NCI-H748 (cell line): ENCODE data around the gene HSPB7.
"Not testable (repeated sequence)": the region's sequence is repeated elsewhere in the genome, so short reads cannot be mapped to it uniquely, and the experiment has no call there.

ENCODE experiments used
- DNase-seq: peaks from one replicate; lab custom pipeline; 2025; ENCODE audit not compliant: unreplicated experiment; lab: John Stamatoyannopoulos, UW

The HSPB7 gene

DNA sequence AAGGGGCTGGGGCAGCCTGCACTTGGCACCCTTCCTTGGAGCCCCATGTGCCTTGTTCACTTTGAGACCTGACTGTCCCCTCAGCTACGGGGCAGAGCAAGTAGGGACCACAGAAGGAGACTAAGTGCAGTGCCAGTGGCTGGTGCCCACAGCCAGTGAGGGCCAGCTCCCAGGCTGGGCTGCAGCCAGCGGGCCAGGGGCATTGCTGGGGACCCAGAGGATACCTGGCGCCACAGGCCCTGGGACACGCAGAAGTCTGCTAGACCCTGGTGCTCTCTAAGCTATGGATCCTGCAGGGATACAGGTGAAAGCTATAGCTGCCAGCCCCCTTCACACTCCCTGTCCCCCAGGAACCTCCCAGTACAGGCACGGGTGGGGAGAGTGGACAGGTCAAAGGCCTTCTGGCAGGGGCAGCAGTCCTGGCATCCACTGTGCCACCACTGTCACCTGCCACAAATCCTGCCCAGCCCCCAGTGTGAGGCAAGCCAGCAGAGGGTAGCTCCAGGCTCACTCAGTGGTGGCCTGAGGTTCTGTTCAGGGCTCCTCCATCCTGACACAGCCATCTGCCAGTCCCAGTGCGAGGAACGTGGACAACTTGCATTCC is 5.3 kb upstream of the HSPB7 start:
- DNase-seq, result no peak

DNA sequence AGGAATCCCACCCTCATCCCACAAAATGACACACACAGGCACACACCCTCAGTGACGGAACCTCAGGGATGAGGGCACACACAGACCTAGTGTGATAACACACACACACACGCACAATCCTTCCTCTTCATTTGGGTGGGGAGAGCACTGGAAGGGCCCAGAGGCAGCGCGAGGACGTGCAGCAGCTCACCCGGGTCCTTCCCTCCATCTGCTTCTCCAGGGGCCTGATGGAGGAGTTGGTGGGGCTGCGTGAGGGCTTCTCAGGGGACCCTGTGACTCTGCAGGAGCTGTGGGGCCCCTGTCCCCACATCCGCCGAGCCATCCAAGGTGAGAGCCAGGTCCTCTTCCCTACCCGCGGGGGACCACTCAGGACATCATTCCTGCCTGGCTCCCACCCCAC is 4.5 kb upstream of the HSPB7 start:
- DNase-seq, result no peak

DNA sequence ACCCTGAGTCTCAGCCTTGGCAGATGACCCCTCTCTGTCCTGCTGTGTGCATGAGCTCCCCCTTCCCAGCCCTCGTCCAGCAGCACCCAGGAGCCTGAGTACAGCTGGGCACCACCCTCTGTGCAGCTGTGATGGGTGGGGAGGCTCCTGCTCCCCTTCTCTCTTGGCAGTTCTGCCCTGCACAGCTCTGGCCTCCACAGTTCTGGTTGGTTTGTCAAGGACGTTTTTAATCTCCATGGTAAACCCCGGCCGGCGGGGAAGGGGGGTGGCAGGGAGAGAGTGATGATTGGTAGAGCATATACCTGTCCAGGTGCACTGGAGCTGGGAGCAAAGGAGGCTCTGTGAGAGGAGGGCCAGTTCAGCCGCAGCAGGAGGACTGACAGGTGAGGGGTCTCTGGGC is 3.8 kb upstream of the HSPB7 start, which contains the start of gene CLCNKA:
Gene CLCNKA (plus strand): TSS at position 356 of the 400 bp plus-strand sequence. CDS start 584 bp downstream, outside the sequence.
- DNase-seq, result no peak

DNA sequence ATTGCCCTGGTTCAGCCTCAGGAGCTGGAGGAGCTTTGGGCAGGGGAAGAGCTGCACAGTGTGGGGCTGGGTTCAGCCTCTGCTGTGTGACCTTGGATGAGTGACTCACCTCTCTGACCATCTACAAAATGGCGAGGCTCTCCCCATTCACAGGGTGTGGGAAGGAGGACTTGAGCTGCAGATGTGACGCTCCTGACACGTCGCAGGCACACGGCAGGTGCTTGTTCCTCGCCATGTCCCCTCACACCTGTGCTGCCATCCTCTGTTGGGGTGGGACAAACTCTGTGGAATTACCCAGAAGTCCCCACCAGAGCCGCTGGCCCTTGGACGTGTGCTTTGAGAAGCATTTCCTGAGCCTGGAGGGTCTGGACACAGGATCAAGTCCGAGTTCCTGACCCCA is 3.0 kb upstream of the HSPB7 start:
- DNase-seq, result not testable (repeated sequence)

DNA sequence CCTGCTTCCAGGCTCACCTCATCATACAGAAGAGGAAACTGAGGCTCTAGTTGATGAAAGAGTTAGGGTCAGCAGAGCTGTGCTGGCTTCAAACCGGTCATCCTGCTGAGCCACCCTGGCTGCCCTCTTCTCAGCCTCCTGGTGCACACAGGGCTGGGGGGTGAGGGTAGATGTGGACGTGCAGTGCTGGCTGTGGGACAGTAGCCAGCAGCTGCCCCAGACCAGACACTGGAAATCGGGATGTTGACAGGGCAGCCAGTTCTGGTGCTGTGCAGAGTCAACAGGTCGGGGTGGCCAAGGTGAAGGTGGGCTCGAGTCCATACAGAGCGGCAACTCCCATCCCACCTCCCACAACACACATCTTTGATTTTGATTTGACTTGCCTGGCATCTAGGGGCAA is 2.5 kb upstream of the HSPB7 start:
- no peak for DNase-seq

DNA sequence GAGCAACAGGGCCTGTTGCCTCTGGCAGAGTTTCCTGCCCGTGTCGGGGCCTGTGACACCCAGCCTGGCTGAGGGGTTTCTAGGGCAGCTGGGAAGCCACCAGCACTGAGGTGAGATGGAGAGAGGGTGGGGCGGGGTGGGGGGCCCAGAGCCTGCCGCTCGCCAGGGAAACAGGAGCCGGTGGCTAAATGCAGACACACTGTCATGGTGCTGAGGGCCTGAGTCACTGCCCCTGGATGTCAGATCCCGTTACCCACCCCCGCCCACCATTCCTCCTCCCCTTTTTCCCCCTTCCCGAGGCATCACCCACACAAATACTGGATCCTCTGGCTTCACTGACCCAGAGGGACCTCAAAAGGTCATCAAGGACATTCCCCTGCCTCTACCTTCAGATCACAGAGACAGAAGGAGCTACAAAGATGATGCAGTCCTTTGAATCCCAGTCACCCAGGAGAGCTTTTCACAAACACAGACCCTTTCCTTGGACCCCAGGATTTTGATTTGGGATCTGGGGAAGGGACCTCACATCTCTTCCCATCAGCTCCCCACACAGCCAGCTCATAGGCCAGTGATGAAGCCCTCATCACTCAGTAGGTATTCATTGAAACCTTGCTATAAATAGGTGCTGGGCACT is 1.9 kb upstream of the HSPB7 start:
- DNase-seq, result no peak

DNA sequence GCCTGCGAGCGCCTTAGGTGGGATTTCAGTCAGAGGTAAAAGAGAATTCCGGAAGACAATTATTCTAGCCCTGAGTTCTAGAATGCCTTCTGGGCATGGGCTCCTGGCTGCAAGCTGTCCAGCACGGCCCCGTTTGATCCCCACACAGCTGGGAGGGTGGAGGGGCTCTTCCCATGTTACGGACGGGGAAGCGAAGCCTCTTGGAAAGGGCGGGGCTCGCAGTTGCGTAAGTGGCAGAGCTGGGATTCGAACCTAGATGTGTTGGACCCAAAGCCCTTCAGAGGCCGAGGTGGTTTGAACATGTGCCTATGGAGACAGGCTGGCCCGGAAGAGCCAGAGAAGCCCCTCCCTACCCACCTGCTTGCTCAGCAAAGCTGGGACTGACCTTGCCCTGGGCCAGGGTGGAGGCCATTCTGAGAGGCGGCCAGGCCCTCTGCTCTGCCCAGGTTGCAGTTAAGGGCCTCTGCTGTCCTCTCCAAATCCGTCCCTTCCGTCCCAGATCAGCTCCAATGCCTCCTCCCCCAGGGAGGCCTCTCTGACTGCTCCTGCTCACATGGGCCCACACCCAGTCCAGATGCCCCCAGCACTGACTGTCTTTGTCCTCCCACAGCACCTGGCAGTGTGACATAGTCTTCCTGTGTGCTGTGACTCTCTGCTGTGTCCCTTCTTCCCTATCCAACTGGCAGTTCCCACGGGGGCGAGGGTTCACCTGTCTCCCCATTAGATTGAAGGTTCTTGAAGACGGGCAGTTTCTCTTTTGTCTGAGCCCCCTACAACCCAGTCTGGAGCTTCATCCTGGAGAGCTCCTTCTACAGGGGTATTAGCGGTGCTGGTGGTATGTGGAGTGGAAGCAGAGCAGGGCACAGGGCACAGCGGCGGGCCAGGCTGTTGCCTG is 1.2 kb upstream of the HSPB7 start:
- DNase-seq, result no peak

DNA sequence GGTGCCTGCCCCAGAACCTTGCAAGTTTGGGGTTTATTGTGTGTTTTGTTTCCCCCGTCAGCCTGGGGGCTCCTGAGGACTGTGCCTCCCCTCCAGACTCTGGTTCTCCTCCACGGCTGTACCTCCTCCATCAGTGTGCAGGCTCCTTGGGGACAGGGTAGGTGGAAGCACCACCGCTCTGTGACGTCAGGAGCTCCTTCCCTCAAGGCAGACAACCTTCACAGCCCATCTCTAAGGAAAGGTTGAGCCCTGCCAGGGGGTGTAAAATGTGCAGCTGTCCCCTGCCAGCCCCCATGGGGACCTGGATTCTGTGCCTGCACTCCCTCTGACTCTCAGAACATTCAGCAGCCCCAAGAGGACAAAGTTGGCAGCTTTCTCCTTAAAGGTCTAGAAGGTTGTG is 465 bp upstream of the HSPB7 start:
- no peak for DNase-seq

DNA sequence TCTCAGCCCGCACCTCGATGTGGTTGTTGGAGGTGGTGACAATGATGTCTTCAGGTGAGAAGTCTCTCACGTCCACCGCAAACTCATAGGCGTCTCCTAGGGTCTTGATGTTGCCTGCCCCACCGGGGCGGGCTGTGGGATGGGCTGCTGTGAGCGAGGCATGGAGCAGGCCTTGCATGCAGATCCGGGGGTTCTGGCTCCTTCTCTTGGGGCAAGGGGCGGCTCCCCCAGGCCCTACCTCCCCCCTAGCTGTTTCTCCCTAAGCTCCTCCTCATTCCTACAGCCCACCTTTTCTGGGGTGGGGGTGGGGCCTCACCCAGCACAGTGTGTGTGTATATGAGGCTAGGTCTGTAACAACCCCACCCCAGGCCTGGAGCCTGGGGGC is 775 bp downstream of the HSPB7 start:
- no peak for DNase-seq

DNA sequence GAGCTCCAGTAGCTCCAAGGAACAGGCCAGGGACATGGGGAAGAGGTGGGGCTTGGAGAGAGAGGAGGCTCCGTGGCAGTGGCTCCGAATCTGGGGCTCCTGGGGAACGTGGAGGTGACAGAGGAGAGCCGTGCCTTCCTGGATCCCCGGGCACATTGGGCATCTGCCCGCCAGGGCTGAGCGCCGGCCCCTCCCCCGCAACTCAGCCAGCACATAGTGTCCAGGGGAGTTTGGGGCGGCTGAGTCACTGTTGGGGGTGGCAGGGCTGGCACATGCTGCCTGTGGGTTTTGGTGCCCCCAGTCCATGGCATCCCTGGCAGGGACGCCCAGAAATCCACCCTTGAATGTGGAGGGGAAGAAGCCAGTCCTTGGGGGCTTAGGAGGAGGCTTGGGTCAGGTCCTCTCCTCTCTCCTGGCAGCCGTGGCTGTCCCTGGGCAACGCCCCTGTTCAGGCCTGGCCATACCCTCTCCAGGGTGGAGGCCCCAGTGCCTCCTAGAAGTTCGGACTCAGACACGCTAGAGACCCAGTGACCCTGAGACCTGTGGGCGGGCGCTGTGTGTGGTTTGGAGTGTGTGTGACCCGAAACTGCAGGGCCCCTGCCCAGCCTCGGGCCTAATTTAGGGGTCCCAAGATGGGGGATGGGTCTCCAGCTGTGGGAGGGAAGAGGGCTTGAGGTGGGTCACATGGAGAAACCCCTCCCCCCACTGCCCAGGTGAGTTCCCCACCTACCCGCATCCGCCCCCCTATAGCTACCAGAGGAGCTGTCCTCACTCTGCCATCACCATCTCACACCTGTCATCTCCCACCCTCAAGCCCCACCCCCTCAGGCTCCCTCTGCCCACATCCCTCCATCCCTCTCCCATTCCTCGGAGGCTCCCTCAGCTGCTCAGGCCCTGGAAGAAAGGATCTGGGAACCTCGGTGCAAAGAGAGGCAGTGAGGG is 1.6 kb downstream of the HSPB7 start:
- no peak for DNase-seq

DNA sequence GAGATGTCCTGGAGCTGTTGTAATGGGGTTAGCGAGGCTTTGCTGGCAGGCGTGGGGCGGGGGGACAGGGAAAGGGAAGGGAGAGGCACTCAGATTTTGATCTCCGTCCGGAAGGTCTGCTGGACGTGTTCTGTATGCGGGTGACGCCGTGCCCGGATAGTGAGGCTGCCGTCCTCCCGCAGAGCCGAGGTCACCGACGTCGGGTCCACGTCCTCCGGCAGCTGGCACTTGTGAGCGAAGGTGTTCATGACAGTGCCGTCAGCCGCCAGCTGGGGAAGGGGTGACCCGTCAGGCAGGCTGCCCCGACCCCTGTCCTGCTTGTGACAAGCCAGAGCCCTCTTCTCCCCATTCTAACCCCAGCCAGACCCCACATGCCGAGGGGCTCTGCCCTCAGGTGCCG is 2.4 kb downstream of the HSPB7 start:
- DNase-seq, result no peak

DNA sequence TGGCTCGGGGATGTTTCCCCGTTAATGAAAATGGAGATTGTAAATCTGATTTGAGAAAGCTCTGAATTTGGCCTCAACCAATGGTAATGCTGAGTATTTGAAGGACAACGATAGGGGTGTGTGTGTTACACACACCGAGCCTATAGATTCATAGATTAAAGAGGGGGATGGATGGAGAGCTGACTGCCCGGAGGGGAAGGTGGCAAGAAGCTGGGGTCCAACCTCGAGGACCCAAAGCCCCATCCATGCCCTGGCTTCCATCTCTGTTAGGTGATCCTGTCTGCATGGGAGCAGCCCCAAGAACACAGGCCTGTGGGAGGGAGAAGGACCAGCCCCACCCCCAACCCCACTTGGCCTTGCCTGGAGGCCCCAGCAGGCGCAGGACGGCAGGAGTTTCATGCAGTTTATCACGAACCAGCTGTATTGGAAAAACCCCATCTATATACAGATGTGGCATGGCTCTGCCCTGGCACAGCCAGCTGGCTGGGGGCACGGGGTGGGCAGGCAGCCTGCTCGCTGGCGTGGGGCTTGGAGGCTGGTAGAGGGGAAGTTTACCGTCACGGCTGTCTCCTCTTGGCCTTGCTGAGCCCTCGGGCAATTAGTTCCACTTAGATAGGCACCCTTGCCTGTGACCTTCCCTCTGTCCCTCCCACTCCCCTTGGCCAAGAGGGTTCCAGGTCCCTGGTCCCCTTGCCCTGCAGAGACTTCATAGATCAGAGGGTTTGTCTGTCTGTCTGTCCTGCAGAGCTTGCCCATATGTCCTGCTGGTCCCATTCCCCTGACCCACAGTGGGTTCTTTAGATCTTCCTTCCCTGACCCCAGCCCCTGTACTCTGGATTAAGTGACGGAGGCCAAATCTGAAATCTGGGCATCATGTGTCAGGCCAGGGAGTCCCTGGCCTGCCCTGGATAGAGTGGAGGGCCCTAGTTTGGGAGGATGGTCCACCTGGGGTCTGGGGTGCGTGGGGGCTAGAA is 3.0 kb downstream of the HSPB7 start:
- DNase-seq, result no peak

DNA sequence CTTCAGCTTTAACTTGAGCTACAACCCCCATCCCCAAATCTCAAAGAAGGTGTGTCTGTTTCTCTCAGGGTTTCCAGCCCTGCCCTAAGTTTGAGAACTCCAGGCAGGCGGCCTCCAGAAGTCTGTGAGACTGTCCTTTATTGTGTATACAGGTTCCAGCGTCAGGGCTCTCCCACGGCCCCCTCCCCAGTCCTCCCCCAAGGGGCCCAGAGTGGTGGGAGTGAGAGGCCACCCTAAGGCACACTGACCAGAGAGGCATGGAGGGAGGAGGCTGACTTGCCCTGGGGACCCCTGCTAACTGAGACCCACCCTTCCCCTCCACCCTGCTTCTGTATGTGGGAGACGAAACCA is 4.0 kb downstream of the HSPB7 start:
- DNase-seq, result no peak

DNA sequence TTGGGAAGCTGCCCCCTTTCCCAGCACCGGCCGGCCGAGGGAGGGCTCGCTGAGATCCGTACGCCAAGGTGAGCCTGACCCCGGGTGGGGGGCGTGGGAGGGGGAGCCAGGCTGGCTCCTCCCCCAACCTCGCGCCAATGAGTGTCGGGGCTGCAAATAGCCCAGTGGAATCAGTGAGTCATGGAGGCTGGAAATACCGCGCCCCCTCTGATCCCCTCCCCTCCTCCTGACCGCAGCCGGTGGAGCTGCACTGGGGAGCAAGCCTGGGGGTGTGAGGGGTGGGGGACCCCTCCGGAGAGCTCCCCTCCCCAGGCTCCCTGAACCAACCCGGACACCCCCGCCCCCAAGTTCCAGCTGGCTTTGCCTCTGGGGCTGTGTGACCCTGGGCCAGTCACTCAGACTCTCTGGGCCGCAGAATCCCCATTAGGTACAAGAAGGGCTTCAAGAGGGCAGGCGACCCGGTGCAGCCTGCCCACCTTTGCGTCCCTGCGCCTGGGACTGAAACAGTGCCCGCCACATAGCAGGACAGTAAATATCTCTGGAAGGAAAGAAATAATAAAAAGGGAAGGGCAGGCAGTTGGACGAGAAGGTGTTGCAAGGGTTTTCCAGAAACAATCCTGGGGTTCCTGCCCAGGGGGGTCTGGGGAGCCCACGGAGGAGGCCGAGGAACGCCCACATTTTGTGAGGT is 4.5 kb downstream of the HSPB7 start:
- DNase-seq, result peak; percentile 19

DNA sequence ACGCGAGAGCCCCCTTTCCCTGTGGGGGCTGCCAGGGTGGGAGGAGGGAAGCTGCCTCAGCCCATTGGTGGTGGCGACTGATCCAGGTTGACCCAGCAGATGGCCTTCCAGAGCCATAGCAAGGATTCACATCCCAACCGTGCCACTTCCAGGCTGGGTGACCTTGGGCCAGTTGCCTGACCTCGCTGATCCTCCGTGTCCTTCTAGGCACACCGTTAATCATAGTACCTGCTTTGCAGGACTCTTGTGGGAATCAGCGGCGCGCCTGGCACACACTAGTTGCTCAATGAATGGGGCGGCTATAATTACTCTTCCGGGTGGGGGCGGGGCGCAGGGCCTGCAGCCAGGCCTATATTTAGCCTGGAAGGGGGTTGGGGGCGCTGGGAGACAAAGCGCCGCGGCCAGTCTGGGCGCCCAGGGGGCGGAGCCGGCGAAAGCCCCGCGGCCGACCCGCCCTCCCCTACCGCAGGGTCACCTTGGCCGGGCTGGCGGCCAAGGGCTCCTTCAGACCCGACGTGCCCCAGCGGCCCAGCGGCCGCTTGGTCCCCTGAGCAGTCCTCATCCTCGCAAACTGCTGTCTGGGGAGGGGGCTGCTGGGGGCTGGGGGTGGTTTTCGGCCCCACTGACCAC is 5.1 kb downstream of the HSPB7 start:
- DNase-seq, result peak; percentile 19

DNA sequence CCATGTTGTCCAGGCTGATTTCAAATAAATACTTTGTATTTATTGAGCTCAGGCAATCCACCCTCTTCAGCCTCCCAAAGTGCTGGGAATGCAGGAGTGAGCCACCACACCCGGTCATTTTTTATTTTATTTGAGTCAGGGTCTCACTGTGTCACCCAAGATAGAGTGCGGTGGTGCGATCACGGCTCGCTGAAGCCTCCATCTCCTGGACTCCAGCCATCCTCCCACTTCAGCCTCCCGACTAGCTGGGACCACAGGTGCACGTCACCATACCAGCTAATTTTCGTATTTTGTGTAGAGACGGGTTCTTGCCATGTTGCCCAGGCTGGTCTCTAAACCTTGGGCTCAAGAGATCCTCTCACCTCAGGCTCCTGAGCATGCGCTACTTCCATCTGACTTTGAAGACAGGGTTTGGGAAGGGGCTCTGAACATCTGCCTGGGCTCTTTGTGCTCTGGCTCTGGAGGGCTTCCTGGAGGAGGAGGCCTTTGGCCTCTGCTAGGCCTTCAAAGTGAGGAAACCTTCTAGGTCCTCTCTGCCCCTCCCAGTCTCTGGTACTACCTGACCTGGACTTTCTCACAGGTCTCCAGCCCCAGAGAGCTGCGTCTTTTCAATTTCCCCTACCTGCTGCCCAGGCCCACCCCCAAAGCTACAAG is 5.8 kb downstream of the HSPB7 start:
- no peak for DNase-seq

DNA sequence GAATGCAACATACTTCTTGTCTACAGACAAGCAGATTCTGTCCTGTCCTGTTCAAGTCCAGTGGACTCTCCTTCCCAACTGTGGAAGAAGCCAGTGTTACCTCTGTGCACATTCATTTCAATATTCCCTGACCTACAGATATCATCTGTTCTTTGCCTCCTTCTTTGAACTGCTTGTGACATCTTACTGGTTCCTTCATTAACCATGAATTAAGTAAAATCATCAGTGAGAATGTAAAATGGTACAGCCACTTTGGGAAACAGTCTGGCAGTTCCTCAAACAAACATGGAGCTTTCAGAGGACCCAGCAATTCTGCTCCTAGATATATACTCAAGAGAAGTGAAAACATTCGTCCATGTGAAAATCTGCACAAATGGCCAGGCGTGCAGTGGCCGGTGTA is 7.0 kb downstream of the HSPB7 start:
- DNase-seq, result no peak

DNA sequence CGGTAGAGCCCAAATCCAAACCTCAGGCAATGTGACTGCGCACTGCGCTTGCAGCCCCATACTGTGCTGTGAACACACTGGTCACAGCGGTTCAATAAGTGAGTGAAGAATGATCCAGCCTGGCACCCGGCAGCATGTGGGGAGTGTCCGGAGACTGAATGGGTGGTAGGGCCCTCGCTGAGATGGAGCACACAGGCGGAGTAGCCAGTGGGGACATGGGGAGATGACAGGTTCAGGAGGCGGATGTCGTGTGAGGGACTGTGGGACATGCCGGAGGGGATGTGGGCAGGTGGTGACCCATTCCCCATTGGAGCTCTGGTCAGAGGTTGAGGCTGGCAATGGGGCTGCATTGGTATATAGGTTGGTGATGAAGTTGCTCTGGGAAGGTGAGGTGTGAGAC is 8.2 kb downstream of the HSPB7 start:
- no peak for DNase-seq
